ENCODE data around the gene POLR3A. TPM values are rescaled to one million over a fixed set of nuclear protein-coding genes. Genes with fewer than 3 reads are reported as not detected.

The POLR3A gene
- polyA plus RNA-seq, 1 donor (not counting 4 experiments of a cell fraction or from before 2014, with no cell fraction given): 15.5 TPM

GRCh38 chr10:77965294-77965693 lies 64.0 kb downstream of the POLR3A start:
- TF ChIP-seq CTCF (optimal IDR thresholded peaks at IDR 0.05 in 1 of 3, IDR thresholded peaks at IDR 0.05 in 1 of 3, conservative IDR thresholded peaks at IDR 0.05 in 1 of 3; ENCODE audit: extremely low read depth in 1 of 3, insufficient read depth in 2 of 3, low read length in 3 of 3) (no peak), EZH2 (IDR thresholded peaks at IDR 0.05; ENCODE audit: low read length) (no peak)
- peaks cover 5% of the 10 kb centered on the region for H3K4me1 ChIP-seq (ENCODE audit: control insufficient read depth, extremely low read depth, insufficient read depth, low read length)
- no peaks in the 10 kb centered on the region for H3K27me3 ChIP-seq (ENCODE audit: control insufficient read depth, extremely low read depth, insufficient read depth, low read length)
- H3K36me3 ChIP-seq (ENCODE audit: control insufficient read depth in 2 of 2, extremely low read depth in 1 of 2, insufficient read depth in 2 of 2, low read length in 2 of 2): no peaks in the 10 kb centered on the region
- no peak overlapping the region for H3K9ac ChIP-seq (ENCODE audit: control insufficient read depth, extremely low read depth, insufficient read depth, low read length)
- H3K4me3 ChIP-seq (ENCODE audit: control insufficient read depth in 2 of 3, extremely low read depth in 1 of 3, insufficient read depth in 2 of 3, low read depth in 1 of 3, low read length in 3 of 3): no peak overlapping the region
- H3K9me3 ChIP-seq (ENCODE audit: control insufficient read depth, low read depth, low read length): peaks cover 3% of the 10 kb centered on the region
- dilution Hi-C loops (cut with MboI; ENCODE audit: extremely low pct_ligation_motif_present, low sequenced_read_pairs): no loop called here
- no peak overlapping the region for H2AFZ ChIP-seq (ENCODE audit: control insufficient read depth, low read length)
- FAIRE-seq (no peak), DNase-seq (ENCODE audit: low read depth, low spot score) (no peak)
- no peaks in the 10 kb centered on the region for H4K20me1 ChIP-seq (ENCODE audit: control insufficient read depth, extremely low read depth, insufficient read depth, low read length)
- H3K9me1 ChIP-seq (ENCODE audit: control insufficient read depth, extremely low read depth, insufficient read depth, low read length): no peaks in the 10 kb centered on the region
- no peaks in the 10 kb centered on the region for H3K79me2 ChIP-seq (ENCODE audit: control insufficient read depth, insufficient read depth, low read length)
- no peak overlapping the region for H3K27ac ChIP-seq (ENCODE audit: control insufficient read depth, insufficient read depth, low read length)
- no peak overlapping the region for H3K4me2 ChIP-seq (ENCODE audit: control insufficient read depth, extremely low read depth, insufficient read depth, low read depth, low read length)

GRCh38 chr10:77964811-77965210 lies 64.5 kb downstream of the POLR3A start:
- Histone ChIP-seq H3K4me3 (ENCODE audit: control insufficient read depth in 2 of 3, extremely low read depth in 1 of 3, insufficient read depth in 2 of 3, low read depth in 1 of 3, low read length in 3 of 3) (no peak overlapping the region), H4K20me1 (ENCODE audit: control insufficient read depth, extremely low read depth, insufficient read depth, low read length) (no peaks in the 10 kb centered on the region), H3K9me1 (ENCODE audit: control insufficient read depth, extremely low read depth, insufficient read depth, low read length) (no peaks in the 10 kb centered on the region), H3K4me2 (ENCODE audit: control insufficient read depth, extremely low read depth, insufficient read depth, low read depth, low read length) (no peak overlapping the region), H3K4me1 (ENCODE audit: control insufficient read depth, extremely low read depth, insufficient read depth, low read length) (peaks cover 5% of the 10 kb centered on the region), H3K36me3 (ENCODE audit: control insufficient read depth in 2 of 2, extremely low read depth in 1 of 2, insufficient read depth in 2 of 2, low read length in 2 of 2) (no peaks in the 10 kb centered on the region), H3K27me3 (ENCODE audit: control insufficient read depth, extremely low read depth, insufficient read depth, low read length) (no peaks in the 10 kb centered on the region), H3K27ac (ENCODE audit: control insufficient read depth, insufficient read depth, low read length) (no peak overlapping the region), H2AFZ (ENCODE audit: control insufficient read depth, low read length) (no peak overlapping the region), H3K79me2 (ENCODE audit: control insufficient read depth, insufficient read depth, low read length) (no peaks in the 10 kb centered on the region), H3K9me3 (ENCODE audit: control insufficient read depth, low read depth, low read length) (peaks cover 3% of the 10 kb centered on the region), H3K9ac (ENCODE audit: control insufficient read depth, extremely low read depth, insufficient read depth, low read length) (no peak overlapping the region)
- DNase-seq (ENCODE audit: low read depth, low spot score): no peak
- TF ChIP-seq EZH2 (IDR thresholded peaks at IDR 0.05; ENCODE audit: low read length): no peak
- no peak for TF ChIP-seq CTCF (optimal IDR thresholded peaks at IDR 0.05 in 1 of 3, IDR thresholded peaks at IDR 0.05 in 1 of 3, conservative IDR thresholded peaks at IDR 0.05 in 1 of 3; ENCODE audit: extremely low read depth in 1 of 3, insufficient read depth in 2 of 3, low read length in 3 of 3)
- no peak for FAIRE-seq
- dilution Hi-C loops (cut with MboI; ENCODE audit: extremely low pct_ligation_motif_present, low sequenced_read_pairs): no loop called here

Data from keratinocyte (primary cell).